ENCODE results near the gene KCNK13. TPM values are rescaled to one million over a fixed set of nuclear protein-coding genes. Genes with fewer than 3 reads are reported as not detected.
A peak's percentile ranks its signal among the peaks of the same experiment; 100 is the strongest.

The KCNK13 gene
- total RNA-seq, 1 experiment from 2014 or later, result 0.11 TPM

GRCh38 chr14:90060312-90060964, 1.4 kb upstream of the KCNK13 start:
- POLR2A ChIA-PET (ENCODE audit: low non-redundant PET), result no interaction called here
- Histone ChIP-seq H3K4me3 (ENCODE audit: low read depth, low read length, poor library complexity, severe bottlenecking) (peak overlapping the region; percentile 49), H3K27me3 (replicated peaks; ENCODE audit: insufficient read depth, low read depth, low read length, poor library complexity) (peaks cover 85% of the 10 kb centered on the region), H3K9me3 (ENCODE audit: low read depth, low read length, poor library complexity, severe bottlenecking) (no peaks in the 10 kb centered on the region), H3K27ac (ENCODE audit: low read depth, low read length, poor library complexity, severe bottlenecking) (no peak overlapping the region), H3K36me3 (ENCODE audit: insufficient read depth, low read length, poor library complexity, severe bottlenecking) (no peaks in the 10 kb centered on the region), H3K4me1 (ENCODE audit: insufficient read depth, low read length, poor library complexity, severe bottlenecking) (peaks cover 18% of the 10 kb centered on the region)
- peak; percentile 45 for TF ChIP-seq EZH2 (IDR thresholded peaks at IDR 0.05; ENCODE audit: borderline replicate concordance, low read depth, low read length, poor library complexity, severe bottlenecking)
- TF ChIP-seq CTCF (conservative IDR thresholded peaks at IDR 0.05; ENCODE audit: low read depth, low read length), result peak; percentile 74
- BruUV-seq (replicated peaks), result no TSS peak
- CTCF ChIA-PET, result interaction anchor here (1.0 kb wide), 2 partner anchors 87 to 175 kb away, joined by 3 to 8 read pairs; no protein-coding TSS in a partner anchor
- peak; percentile 74 for DNase-seq (ENCODE audit: low spot score)
- intact Hi-C loops (cut with micrococcal nuclease; ENCODE audit: unreplicated experiment), result loop anchor here (2.0 kb wide), 1 partner anchor 88 kb away; no protein-coding TSS in a partner anchor

GRCh38 chr14:90060965-90061684, 669 bp upstream of the KCNK13 start:
- TF ChIP-seq CTCF (conservative IDR thresholded peaks at IDR 0.05; ENCODE audit: low read depth, low read length) (no peak), EZH2 (IDR thresholded peaks at IDR 0.05; ENCODE audit: borderline replicate concordance, low read depth, low read length, poor library complexity, severe bottlenecking) (peak; percentile 62)
- POLR2A ChIA-PET (ENCODE audit: low non-redundant PET), result no interaction called here
- CTCF ChIA-PET, result no interaction called here
- peaks cover 18% of the 10 kb centered on the region for H3K4me1 ChIP-seq (ENCODE audit: insufficient read depth, low read length, poor library complexity, severe bottlenecking)
- no peak overlapping the region for H3K27ac ChIP-seq (ENCODE audit: low read depth, low read length, poor library complexity, severe bottlenecking)
- peak overlapping the region; percentile 49 for H3K4me3 ChIP-seq (ENCODE audit: low read depth, low read length, poor library complexity, severe bottlenecking)
- no peak for DNase-seq (ENCODE audit: low spot score)
- H3K36me3 ChIP-seq (ENCODE audit: insufficient read depth, low read length, poor library complexity, severe bottlenecking), result no peaks in the 10 kb centered on the region
- BruUV-seq (replicated peaks), result no TSS peak
- intact Hi-C loops (cut with micrococcal nuclease; ENCODE audit: unreplicated experiment), result loop anchor here (2.0 kb wide), 1 partner anchor 88 kb away; no protein-coding TSS in a partner anchor
- H3K27me3 ChIP-seq (replicated peaks; ENCODE audit: insufficient read depth, low read depth, low read length, poor library complexity), result peaks cover 85% of the 10 kb centered on the region
- no peaks in the 10 kb centered on the region for H3K9me3 ChIP-seq (ENCODE audit: low read depth, low read length, poor library complexity, severe bottlenecking)

GRCh38 chr14:90062127-90062794, 467 bp downstream of the KCNK13 start:
- H3K4me3 ChIP-seq (ENCODE audit: low read depth, low read length, poor library complexity, severe bottlenecking), result peak overlapping the region; percentile 31
- H3K36me3 ChIP-seq (ENCODE audit: insufficient read depth, low read length, poor library complexity, severe bottlenecking), result no peaks in the 10 kb centered on the region
- no peak for TF ChIP-seq CTCF (conservative IDR thresholded peaks at IDR 0.05; ENCODE audit: low read depth, low read length)
- peak; percentile 86 for TF ChIP-seq EZH2 (IDR thresholded peaks at IDR 0.05; ENCODE audit: borderline replicate concordance, low read depth, low read length, poor library complexity, severe bottlenecking)
- peaks cover 18% of the 10 kb centered on the region for H3K4me1 ChIP-seq (ENCODE audit: insufficient read depth, low read length, poor library complexity, severe bottlenecking)
- peaks cover 79% of the 10 kb centered on the region for H3K27me3 ChIP-seq (replicated peaks; ENCODE audit: insufficient read depth, low read depth, low read length, poor library complexity)
- H3K27ac ChIP-seq (ENCODE audit: low read depth, low read length, poor library complexity, severe bottlenecking), result no peak overlapping the region
- no peak for DNase-seq (ENCODE audit: low spot score)
- ChIA-PET POLR2A (ENCODE audit: low non-redundant PET) (no interaction called here), CTCF (interaction anchor here (0.5 to 0.7 kb wide), 3 partner anchors 76 to 125 kb away, joined by 4 to 6 read pairs (median 4); no protein-coding TSS in a partner anchor)
- no TSS peak for BruUV-seq (replicated peaks)
- no peaks in the 10 kb centered on the region for H3K9me3 ChIP-seq (ENCODE audit: low read depth, low read length, poor library complexity, severe bottlenecking)
- intact Hi-C loops (cut with micrococcal nuclease; ENCODE audit: unreplicated experiment), result no loop called here

All from A673 (cell line).